NCI-H1694 (cell line): Measurements from ENCODE around the gene BCAS3.
"Not testable (repeated sequence)": the region's sequence is repeated elsewhere in the genome, so short reads cannot be mapped to it uniquely, and the experiment has no call there.

Source experiments
- DNase-seq: peaks from one replicate; lab custom pipeline; 2025; lab: John Stamatoyannopoulos, UW

BCAS3 gene

DNA sequence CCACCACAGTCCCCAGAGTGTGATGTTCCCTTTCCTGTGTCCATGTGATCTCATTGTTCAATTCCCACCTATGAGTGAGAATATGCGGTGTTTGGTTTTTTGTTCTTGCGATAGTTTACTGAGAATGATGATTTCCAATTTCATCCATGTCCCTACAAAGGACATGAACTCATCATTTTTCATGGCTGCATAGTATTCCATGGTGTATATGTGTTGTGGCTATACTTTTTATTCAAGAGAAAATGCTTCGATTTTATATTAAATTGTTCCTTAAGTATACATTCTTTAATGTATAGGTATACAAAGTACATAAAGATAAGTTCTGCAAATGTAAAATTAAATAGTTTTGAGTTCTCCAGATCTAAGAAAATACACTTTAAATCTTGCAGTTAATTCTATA, 328.3 kb downstream of the BCAS3 start:
- DNase-seq, result not testable (repeated sequence)

- DNase-seq, result no peak
Measured at GRCh38 chr17:61007980-61008379, 330.3 kb downstream of the BCAS3 start.

DNA sequence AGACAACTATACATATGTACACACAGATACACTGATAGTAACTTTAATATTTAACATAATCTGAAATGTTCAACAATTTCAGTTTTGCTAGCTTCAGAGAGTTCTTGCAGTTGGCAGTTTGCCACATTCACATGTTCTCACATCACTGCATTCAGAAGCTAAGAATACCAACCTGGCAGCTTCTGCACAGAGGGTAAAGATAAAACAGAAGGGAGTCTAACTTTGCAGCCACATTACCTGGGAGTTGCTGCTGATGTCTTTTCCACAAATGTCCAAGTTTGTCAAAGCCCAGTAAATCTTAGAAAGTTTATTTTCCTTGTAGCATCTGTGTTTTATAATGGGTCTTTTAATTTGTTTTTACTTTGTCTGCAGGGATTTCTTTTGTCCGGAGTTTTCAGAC, 332.0 kb downstream of the BCAS3 start:
- peak; percentile 18 for DNase-seq

DNA sequence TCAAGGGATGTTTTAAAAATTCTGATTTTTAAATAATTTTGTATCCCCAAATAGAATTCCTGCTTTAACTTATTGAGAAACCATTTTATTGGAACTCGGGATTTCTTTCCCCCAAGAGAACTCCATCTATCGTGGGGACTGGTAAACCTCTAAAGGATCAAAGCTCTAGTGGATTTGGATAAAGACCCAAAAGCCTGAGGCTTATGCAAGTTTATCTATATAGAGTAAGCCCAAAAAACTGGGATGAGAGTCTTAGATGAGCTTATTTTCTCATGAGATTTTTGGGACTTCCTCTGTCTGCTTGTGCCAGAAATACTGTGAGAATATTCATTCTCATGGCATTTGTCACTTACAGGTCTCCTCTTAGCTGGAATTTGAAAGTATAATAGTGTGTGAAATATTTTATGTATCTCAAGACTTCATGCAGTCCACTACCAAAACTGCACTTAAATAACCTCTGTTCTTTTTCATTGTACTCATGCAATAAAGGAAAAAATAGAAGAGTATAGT, 333.1 kb downstream of the BCAS3 start:
- no peak for DNase-seq

- DNase-seq, result no peak
Measured at GRCh38 chr17:61011251-61011650, 333.6 kb downstream of the BCAS3 start.

DNA sequence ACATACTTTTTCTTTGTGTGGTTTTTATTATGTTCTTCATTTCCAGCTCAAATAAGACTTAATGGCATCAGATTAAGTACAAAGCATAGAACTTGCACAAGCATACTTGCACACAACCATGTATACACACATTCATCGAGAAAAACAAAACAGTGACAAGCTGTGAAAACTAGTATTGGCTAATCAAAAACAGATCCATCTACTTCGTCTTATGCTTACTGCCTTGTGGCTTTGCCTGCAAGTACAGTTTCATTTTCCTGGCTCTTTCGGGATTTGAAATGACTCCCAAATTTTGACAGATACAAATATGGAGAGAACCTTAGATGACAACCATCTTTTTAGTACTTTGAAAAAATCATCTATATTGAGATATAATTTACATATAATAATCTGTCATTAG, 338.3 kb downstream of the BCAS3 start:
- DNase-seq, result no peak

DNA sequence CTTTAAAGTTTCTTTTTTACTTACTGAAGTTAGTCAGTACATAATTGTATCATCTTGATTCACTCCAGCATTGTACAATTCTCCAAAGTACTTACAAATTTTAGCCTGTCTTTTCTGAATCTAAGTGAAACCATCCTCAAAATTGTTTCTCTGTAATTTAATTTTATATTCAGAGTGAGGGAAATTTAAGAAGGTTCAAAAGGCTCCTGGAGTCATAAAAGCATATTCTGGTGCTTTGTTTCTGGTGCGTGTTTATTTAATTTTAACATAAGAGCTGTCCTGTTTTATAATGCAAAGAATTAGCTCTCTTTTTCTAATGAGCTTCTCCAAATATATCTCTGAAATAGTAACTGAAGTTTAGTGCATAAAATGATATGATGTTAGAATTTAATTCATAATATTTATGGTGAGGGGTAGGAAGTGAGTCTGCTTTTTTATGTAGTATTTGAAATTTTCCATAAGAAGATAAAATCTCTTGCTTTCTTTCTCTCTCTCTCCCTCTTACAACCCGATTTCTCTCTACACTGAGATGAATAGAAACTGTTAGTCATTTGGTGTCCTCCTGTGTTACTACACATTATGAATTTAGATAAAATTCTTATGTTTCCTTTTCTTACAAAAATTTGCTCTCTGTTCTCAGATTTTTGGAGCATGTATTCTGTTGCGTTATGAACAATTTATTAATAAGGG, 339.8 kb downstream of the BCAS3 start:
- DNase-seq, result no peak

DNA sequence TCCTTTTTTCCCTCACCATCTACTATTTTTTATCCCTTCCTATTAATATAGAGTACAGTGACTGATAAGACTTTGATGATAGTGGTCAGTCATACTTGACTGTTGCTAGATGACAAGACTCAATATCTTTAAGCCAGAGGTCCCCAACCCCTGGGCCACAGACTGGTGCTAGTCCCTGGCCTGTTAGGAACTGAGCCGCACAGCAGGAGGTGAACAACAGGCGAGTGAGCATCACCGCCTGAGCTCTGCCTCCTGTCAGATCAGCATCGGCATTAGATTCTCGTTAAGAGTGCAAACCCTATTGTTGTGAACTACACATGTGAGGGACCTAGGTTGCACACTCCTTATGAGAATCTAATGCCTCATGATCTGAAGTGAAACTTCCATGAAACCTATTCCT, 341.3 kb downstream of the BCAS3 start:
- DNase-seq, result no peak

DNA sequence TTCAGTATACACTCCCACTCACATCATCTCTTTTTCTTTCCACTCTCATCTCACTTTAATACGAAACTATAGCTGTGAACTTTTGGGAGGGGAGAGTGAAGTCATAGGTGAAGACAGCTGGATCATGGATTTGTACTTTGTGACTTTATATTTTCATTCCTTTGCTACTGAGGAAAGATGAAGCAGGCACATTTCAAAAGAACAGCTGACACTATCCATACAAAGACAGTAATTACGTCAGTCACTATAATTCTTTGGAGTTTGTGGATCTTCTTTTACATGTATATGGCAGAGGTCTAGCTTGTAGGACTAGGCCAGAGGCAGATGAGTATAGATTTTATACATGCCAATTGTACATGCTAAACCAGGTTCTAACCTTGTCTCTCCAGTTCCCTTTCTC, 346.3 kb downstream of the BCAS3 start:
- DNase-seq, result no peak

DNA sequence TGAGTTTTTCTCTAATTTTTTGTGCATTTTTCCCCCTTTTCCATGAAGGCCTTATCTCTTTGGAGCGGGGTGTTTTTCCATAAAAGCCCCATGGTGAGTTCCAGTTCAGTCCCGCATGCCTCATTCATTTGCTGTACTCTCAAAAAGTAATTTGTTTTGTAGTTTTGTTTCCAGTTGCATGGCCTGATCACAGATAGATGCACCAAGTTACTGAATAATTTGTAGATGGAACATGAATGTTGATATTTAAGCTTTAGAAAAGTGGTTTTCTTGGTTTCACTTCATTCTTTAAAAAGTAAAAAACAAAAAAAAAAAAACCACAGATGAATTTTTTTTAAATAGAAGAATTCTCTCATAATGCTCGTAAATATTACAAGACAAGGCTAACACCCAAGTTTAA, 349.2 kb downstream of the BCAS3 start:
- no peak for DNase-seq

DNA sequence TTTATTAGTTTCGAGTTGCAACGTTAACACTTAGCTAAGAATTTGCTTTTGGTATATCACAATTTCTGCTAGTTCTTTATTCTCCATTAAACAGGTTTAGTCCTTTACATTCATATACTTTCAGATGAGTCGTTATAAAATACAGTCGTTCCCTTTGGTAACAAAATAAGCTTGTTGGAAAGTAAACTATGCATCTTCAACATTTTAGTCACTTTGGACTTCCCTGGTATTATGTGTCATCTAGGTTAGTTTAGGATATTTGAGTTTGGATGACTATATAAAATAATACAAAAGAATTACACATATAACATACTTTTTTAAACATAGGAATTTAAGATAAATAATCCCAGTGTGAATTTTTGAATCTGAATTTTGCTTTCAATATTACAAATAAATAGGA, 351.5 kb downstream of the BCAS3 start:
- DNase-seq, result no peak

DNA sequence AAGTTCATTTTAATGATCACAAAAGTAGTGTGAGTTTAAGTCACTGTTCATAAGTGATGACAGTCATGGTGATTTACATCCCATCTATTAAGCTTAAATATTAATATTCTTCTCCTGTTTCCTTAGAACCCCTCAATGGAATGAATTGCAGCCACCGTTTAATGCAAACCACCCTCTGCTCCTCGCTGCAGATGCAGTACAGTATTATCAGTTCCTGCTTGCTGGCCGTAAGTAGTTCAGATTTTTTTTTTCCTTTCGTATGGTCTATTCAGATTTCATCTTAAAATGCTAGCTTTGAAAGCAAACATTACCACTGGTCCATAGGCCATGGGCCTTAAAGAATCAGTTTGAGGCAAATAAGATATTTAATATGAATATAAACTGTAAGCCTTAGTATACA, 363.0 kb downstream of the BCAS3 start:
- DNase-seq, result no peak

DNA sequence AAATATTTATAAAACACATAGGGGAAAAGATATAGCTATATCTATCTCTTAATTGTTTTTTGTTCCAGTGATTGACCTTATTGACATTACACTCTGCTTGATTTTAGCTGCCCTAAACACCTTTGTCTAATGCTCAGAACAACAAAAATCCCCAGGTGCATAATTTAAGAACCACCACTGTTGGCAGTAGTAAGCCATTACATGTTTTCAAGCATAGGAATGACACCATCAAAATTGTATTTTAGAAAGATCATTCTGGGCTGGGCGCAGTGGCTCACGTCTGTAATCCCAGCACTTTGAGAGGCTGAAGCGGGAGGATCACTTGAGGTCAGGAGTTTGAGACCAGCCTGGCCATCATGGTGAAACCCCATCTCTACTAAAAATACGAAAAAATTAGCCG, 364.7 kb downstream of the BCAS3 start:
- DNase-seq, result not testable (repeated sequence)

- no peak for DNase-seq
Measured at GRCh38 chr17:61047515-61047914, 369.9 kb downstream of the BCAS3 start.

DNA sequence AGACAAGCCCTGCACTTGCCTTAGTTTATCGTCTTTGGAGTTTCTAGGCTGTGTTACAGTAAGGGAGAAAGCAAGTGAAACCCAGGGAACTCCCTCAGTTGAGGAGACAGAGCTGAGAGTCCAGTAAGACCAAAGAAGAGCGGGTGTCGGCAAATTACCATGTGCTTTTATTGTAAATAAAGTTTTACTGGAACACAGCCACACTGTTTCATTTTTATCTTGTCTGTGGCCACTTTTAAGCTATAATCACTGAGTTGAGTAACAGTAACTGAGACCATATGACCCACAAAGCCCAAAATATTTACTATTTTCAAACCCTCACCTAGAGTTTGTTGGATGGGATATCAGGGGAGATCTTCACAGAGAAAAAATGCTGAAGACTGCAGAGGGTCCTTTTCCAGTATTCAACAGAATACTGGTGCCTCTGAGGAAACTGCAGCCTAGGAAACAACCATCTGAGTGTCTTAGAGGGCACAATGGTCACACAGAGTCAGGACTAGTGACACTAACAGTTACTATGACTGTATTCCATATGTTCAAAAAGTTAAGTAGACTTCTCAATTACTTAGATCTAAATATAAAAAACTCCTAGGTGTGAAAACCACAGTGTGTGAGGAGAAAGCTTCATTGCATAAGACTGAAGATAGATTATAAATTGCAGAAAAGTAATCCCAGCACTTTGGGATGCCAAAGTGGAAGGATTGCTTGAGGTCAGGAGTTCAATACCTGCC, 370.9 kb downstream of the BCAS3 start:
- DNase-seq, result no peak

DNA sequence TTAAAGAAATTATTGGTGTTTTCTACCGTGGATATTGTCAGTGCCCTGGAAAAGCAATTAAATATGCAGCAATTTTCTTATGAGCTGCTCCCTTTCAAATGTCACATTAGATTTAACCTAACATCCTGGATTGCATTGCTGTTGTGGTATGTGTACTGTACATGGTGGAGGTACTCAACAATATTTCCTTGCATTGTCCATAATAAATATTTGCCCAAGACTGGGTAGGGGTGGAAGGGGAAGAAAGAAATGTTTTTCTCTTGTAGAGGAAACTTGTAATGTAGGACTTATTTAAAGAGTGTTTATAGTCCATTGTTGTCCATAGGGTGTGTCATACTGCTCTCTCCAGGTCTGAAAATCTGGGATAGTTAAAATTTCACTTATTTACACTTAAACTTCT, 375.8 kb downstream of the BCAS3 start:
- no peak for DNase-seq

GRCh38 chr17:61054436-61054835, 376.8 kb downstream of the BCAS3 start:
- no peak for DNase-seq

- DNase-seq, result no peak
Measured at GRCh38 chr17:61057257-61057656, 379.6 kb downstream of the BCAS3 start.

DNA sequence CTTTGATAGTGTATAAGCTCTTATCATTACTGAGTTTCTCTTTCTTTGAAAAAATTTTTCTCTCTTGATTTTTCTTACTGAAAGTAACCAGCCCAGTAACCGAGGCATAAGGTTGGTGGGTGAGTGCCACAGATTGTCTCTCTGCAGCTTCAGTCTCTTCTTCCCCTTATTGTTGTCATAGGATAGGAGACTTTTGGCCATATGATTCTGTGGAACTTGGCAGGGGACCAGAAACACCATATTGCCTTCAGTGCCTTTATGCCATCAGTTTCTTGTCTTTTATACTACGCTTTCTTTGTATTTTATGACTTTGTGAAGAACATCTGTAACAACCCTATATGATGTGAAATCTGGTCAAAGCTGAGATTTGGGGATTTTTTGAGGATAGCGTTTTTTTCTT, 380.4 kb downstream of the BCAS3 start:
- DNase-seq, result peak; percentile 70

DNA sequence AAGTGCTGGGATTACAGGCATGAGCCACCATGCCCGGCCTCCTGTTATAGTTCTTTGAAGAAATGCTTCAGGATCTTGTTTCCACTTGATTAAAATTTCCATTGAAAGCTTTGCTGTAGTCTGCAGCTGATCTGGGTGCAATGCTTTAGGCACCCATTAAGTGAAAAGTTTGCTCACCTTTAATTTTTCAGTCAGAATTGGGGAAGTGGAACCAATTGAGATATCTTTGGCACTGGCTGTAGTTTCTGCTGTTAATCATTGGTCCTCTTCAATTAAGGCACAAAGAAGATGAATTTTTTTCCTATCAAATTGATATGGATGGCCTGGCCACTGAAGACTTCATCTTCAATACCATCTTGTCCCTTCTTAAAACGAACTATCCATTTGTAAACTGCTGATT, 385.9 kb downstream of the BCAS3 start:
- DNase-seq, result no peak

DNA sequence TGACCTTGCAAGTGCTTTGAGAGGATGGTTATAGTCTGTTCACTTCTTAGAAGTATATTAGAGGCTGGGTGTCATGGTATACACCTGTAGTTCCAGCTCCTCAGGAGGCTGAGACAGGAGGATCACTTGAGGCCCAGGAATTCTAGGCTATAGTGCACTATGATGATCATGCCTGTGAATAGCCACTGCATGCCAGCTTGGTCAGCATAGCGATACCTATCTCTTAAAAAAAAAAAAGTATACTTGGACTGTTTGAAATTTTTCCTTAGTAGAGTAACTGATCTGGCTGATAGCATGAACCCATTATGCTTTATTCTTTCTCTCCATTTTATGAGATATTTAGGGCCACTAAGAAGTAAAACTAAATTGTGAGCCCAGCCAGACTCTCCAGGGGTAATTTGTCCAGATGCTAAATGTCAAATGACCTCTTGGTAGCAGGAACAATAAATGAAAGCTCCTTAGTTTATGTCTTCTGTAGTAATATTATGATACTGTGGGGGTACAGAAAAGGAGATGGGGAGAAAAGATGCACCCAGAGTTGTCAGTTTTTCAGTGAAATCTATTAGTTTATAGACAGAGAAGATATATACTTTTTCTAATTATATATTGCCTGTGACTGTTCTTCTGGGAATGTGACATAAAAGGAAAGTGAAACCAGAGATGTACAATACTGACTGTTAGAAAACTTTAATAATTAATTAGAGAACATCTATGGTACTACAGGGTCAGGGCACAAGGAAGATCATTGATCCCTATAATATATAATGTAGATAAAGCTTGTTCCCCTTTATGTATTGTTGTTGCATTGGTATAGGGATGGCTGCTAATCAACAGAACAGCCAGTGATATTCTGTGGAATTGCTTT, 386.7 kb downstream of the BCAS3 start:
- DNase-seq, result no peak

DNA sequence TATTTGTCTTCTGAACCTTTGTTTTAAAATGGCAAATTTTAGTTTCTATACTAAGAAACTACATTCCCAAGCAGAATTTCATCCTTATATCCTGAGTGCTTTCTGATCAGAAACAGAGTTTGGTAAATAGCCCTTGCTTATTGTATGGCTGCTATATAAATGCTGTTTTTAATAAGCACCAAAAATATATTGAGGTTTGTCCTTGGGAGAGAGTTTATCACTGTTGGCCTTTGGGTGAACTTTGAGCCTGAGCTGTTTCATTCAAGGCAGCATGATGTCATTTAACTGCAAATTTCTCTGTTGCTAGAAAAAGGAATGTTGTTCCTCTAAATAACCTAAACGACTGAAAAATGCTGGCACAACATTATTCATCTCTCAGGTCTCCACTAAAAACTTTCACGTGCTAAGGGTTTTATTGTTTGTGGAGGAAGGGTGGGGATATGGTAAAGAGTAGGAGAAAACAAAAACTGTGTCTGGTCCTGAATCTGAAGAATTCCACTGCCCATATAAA, 387.7 kb downstream of the BCAS3 start:
- no peak for DNase-seq
